HEK293 (cell line): ENCODE data around the gene GADD45GIP1.

Experiments
- CTCF ChIA-PET: fragments of 350-600 bp; formaldehyde crosslinking; extraction: SDS; loops from one replicate; lab custom pipeline; 2021; ENCODE audit warnings: antibody characterized with exemption; lab: Yijun Ruan, JAX
- POLR2A ChIA-PET: fragments of 300-600 bp; formaldehyde crosslinking; extraction: SDS; loops from one replicate; lab custom pipeline; 2020; ENCODE audit warnings: antibody characterized with exemption, inconsistent platforms; lab: Yijun Ruan, JAX
- H3K27ac ChIP-seq: fragments of 200-500 bp; sonication (Bioruptor generic); 2 replicates; pipeline ENCODE4 v1.5.1; 2014; ENCODE audit warnings: low read depth, low read length, control low read depth, inconsistent platforms; ENCODE audit errors: extremely low read depth
- H3K36me3 ChIP-seq, 2 experiments: fragments of 200-500 bp in 1 of 2; sonication (Bioruptor generic) in 1 of 2; 1 replicate in 1 of 2; 2 replicates in 1 of 2; pipeline ENCODE4 v1.5.1; 2014 to 2017; ENCODE audit warnings: inconsistent platforms in 2 of 2, low read length in 2 of 2; ENCODE audit not compliant: control insufficient read depth in 2 of 2, insufficient read depth in 1 of 2
- H3K4me1 ChIP-seq: fragments of 200-500 bp; sonication (Bioruptor generic); 2 replicates; pipeline ENCODE4 v1.5.1; 2014; ENCODE audit warnings: mild to moderate bottlenecking, low read length, inconsistent platforms; ENCODE audit not compliant: control insufficient read depth, insufficient read depth
- H3K4me3 ChIP-seq: 2 replicates; pipeline ENCODE4 v1.5.1; 2011; ENCODE audit warnings: low read depth, mild to moderate bottlenecking, control low read depth, low read length, moderate library complexity
- H3K9me3 ChIP-seq: fragments of 200-500 bp; sonication (Bioruptor generic); 2 replicates; pipeline ENCODE4 v1.5.1; 2014; ENCODE audit warnings: low read depth, low read length, inconsistent platforms; ENCODE audit not compliant: control insufficient read depth, insufficient read depth
- EGR2 ChIP-seq: fragments of 450-650 bp; formaldehyde crosslinking; IDR thresholded peaks from 2 replicates; pipeline ENCODE4 v1.5.1; 2016; ENCODE audit warnings: low read depth, missing biosample characterization, missing genetic modification characterization
- GLIS2 ChIP-seq: fragments of 450-650 bp; formaldehyde crosslinking; IDR thresholded peaks from 2 replicates; pipeline ENCODE4 v1.5.1; 2016; ENCODE audit warnings: missing biosample characterization, missing genetic modification characterization
- MYNN ChIP-seq: fragments of 450-650 bp; formaldehyde crosslinking; IDR thresholded peaks from 2 replicates; pipeline ENCODE4 v1.5.1; 2016; ENCODE audit warnings: missing biosample characterization, missing genetic modification characterization, borderline replicate concordance
- PATZ1 ChIP-seq: fragments of 450-650 bp; formaldehyde crosslinking; IDR thresholded peaks from 2 replicates; pipeline ENCODE4 v1.5.1; 2016; ENCODE audit warnings: missing biosample characterization, missing genetic modification characterization
- ZFP41 ChIP-seq: fragments of 450-650 bp; formaldehyde crosslinking; IDR thresholded peaks from 2 replicates; pipeline ENCODE4 v1.5.1; 2016; ENCODE audit warnings: missing biosample characterization, missing genetic modification characterization, borderline replicate concordance
- ZNF10 ChIP-seq: fragments of 450-650 bp; formaldehyde crosslinking; IDR thresholded peaks from 2 replicates; pipeline ENCODE4 v1.5.1; 2017; ENCODE audit warnings: missing biosample characterization, missing genetic modification characterization
- ZNF24 ChIP-seq: fragments of 450-650 bp; formaldehyde crosslinking; IDR thresholded peaks from 2 replicates; pipeline ENCODE4 v1.5.1; 2016; ENCODE audit warnings: missing biosample characterization, missing genetic modification characterization
- ZNF26 ChIP-seq: fragments of 450-650 bp; formaldehyde crosslinking; IDR thresholded peaks from 2 replicates; pipeline ENCODE4 v1.5.1; 2016; ENCODE audit warnings: missing biosample characterization, missing genetic modification characterization
- ZNF274 ChIP-seq, 2 experiments: fragments of 200-500 bp in 1 of 2; fragments of 450-650 bp in 1 of 2; sonication (Bioruptor generic) in 1 of 2; formaldehyde crosslinking in 1 of 2; IDR thresholded peaks; 2 replicates each; pipeline versions ENCODE4 v1.5.1 to v1.6.1; 2014 to 2016; ENCODE audit warnings: borderline replicate concordance in 1 of 2, inconsistent platforms in 1 of 2, low read length in 1 of 2, missing biosample characterization in 1 of 2, missing genetic modification characterization in 1 of 2
- ZNF366 ChIP-seq: fragments of 450-650 bp; formaldehyde crosslinking; conservative IDR thresholded peaks from 2 replicates; pipeline ENCODE4 v1.5.1; 2016; ENCODE audit warnings: missing biosample characterization, missing genetic modification characterization
- ZNF37A ChIP-seq: fragments of 450-650 bp; IDR thresholded peaks from 2 replicates; pipeline ENCODE4 v1.5.1; 2018; ENCODE audit warnings: missing biosample characterization, missing genetic modification characterization
- ZNF391 ChIP-seq: fragments of 450-650 bp; formaldehyde crosslinking; IDR thresholded peaks from 2 replicates; pipeline ENCODE4 v1.5.1; 2016; ENCODE audit warnings: low read depth, missing biosample characterization, missing genetic modification characterization, borderline replicate concordance
- ZNF394 ChIP-seq: fragments of 450-650 bp; formaldehyde crosslinking; IDR thresholded peaks from 2 replicates; pipeline ENCODE4 v1.5.1; 2016; ENCODE audit warnings: missing biosample characterization, missing genetic modification characterization, mild to moderate bottlenecking, moderate library complexity, borderline replicate concordance
- ZNF488 ChIP-seq: fragments of 450-650 bp; formaldehyde crosslinking; IDR thresholded peaks from 2 replicates; pipeline ENCODE4 v1.5.1; 2016; ENCODE audit warnings: missing biosample characterization, missing genetic modification characterization
- ZNF510 ChIP-seq: fragments of 450-650 bp; formaldehyde crosslinking; IDR thresholded peaks from 2 replicates; pipeline ENCODE4 v1.5.1; 2018; ENCODE audit warnings: mild to moderate bottlenecking, missing genetic modification characterization, missing biosample characterization; ENCODE audit not compliant: insufficient replicate concordance
- ZNF571 ChIP-seq: fragments of 450-650 bp; formaldehyde crosslinking; IDR thresholded peaks from 2 replicates; pipeline ENCODE4 v1.5.0; 2017; ENCODE audit warnings: missing biosample characterization, missing genetic modification characterization
- ZNF621 ChIP-seq: fragments of 450-650 bp; formaldehyde crosslinking; IDR thresholded peaks from 2 replicates; pipeline ENCODE4 v1.5.1; 2017; ENCODE audit warnings: missing biosample characterization, missing genetic modification characterization
- ZNF626 ChIP-seq: fragments of 450-650 bp; sonication (Bioruptor Pico); formaldehyde crosslinking; IDR thresholded peaks from 2 replicates; pipeline ENCODE4 v1.5.1; 2018; ENCODE audit warnings: missing biosample characterization, missing genetic modification characterization, inconsistent platforms
- ZNF629 ChIP-seq: fragments of 450-650 bp; formaldehyde crosslinking; IDR thresholded peaks from 2 replicates; pipeline ENCODE4 v1.5.1; 2017; ENCODE audit warnings: missing biosample characterization, missing genetic modification characterization
- ZNF670 ChIP-seq: fragments of 450-650 bp; formaldehyde crosslinking; IDR thresholded peaks from 2 replicates; pipeline ENCODE4 v1.5.1; 2016; ENCODE audit warnings: missing biosample characterization, missing genetic modification characterization, low read depth
- ZNF76 ChIP-seq: fragments of 450-650 bp; formaldehyde crosslinking; IDR thresholded peaks from 2 replicates; pipeline ENCODE4; 2016; ENCODE audit warnings: low read depth, missing biosample characterization, missing genetic modification characterization, borderline replicate concordance
- ZNF768 ChIP-seq: fragments of 450-650 bp; formaldehyde crosslinking; IDR thresholded peaks from 2 replicates; pipeline ENCODE4 v1.5.1; 2018; ENCODE audit warnings: missing biosample characterization, mild to moderate bottlenecking, missing genetic modification characterization
- ZNF785 ChIP-seq: fragments of 450-650 bp; formaldehyde crosslinking; IDR thresholded peaks from 2 replicates; pipeline ENCODE4 v1.5.1; 2016; ENCODE audit warnings: missing biosample characterization, missing genetic modification characterization
- ZSCAN16 ChIP-seq: fragments of 450-650 bp; formaldehyde crosslinking; IDR thresholded peaks from 2 replicates; pipeline ENCODE4 v1.5.1; 2016; ENCODE audit warnings: missing biosample characterization, missing genetic modification characterization

GADD45GIP1 gene

GRCh38 chr19:12990853-12991252, 33.8 kb upstream of the GADD45GIP1 start (continued):
- 0 out of 2 replicates have a peak, but pooled peaks have one; percentile 15 for TF ChIP-seq PATZ1
- TF ChIP-seq ZNF785 (tag by site-specific recombination): no peak
- TF ChIP-seq ZNF76 (tag by site-specific recombination): no peak
- no peak for TF ChIP-seq ZNF488 (tag by site-specific recombination)
- peak; percentile 80 for TF ChIP-seq EGR2

GRCh38 chr19:12990431-12990830, 33.4 kb upstream of the GADD45GIP1 start:
- Histone ChIP-seq H3K9me3 (no peaks in the 10 kb centered on the region), H3K4me1 (no peaks in the 10 kb centered on the region), H3K36me3 (no peaks in the 10 kb centered on the region), H3K4me3 (no peak overlapping the region), H3K27ac (no peak overlapping the region)
- ChIA-PET POLR2A (no interaction called here), CTCF (interaction anchor here (0.5 kb wide), 1 partner anchor 71 kb away, joined by 3 read pairs; no protein-coding TSS in a partner anchor)
- no peak for TF ChIP-seq GLIS2 (tag by site-specific recombination)
- no peak for TF ChIP-seq ZNF26 (tag by site-specific recombination)
- TF ChIP-seq ZNF510 (tag by site-specific recombination): no peak
- no peak for TF ChIP-seq ZNF621
- TF ChIP-seq ZNF274 (IDR thresholded peaks at IDR 0.05; ENCODE audit: low read length): no peak
- no peak for TF ChIP-seq ZNF274 (tag by site-specific recombination; IDR thresholded peaks at IDR 0.05; ENCODE audit: borderline replicate concordance)
- no peak for TF ChIP-seq ZFP41
- TF ChIP-seq ZSCAN16: no peak
- no peak for TF ChIP-seq ZNF629 (tag by site-specific recombination)

- POLR2A ChIA-PET: no interaction called here
- Histone ChIP-seq H3K36me3 (no peaks in the 10 kb centered on the region), H3K9me3 (no peaks in the 10 kb centered on the region), H3K27ac (no peak overlapping the region), H3K4me3 (no peak overlapping the region), H3K4me1 (no peaks in the 10 kb centered on the region)
- CTCF ChIA-PET: no interaction called here
- TF ChIP-seq ZNF391 (no peak), ZNF37A (no peak), ZNF10 (tag by site-specific recombination) (no peak), ZNF24 (tag by site-specific recombination) (no peak), ZNF626 (no peak), ZNF394 (tag by site-specific recombination) (no peak), ZNF768 (tag by site-specific recombination) (no peak), MYNN (tag by site-specific recombination) (no peak), ZNF571 (tag by site-specific recombination) (no peak), ZNF366 (tag by site-specific recombination) (no peak), ZNF670 (tag by site-specific recombination) (no peak)
These were observed 30.8 kb upstream of the GADD45GIP1 start for GRCh38 chr19:12987781-12988180.
